Measurements from ENCODE around the gene AFAP1L2. TPM values are rescaled to one million over a fixed set of nuclear protein-coding genes. Genes with fewer than 3 reads are reported as not detected.
A peak's percentile ranks its signal among the peaks of the same experiment; 100 is the strongest.

AFAP1L2 gene
- total RNA-seq, 1 experiment from 2014 or later: 18.1 TPM

- DNase-seq (ENCODE audit: low spot score): no peak
These were observed 12.7 kb downstream of the AFAP1L2 start for GRCh38 chr10:114391599-114391998.

- DNase-seq (ENCODE audit: low spot score): peak; percentile 41
These were observed 14.9 kb downstream of the AFAP1L2 start for GRCh38 chr10:114389426-114389825.

- DNase-seq (ENCODE audit: low spot score): no peak
These were observed 16.0 kb downstream of the AFAP1L2 start for GRCh38 chr10:114388275-114388674.

GRCh38 chr10:114387784-114388183 is 16.5 kb downstream of the AFAP1L2 start:
- DNase-seq (ENCODE audit: low spot score): no peak

GRCh38 chr10:114386452-114386851 is 17.9 kb downstream of the AFAP1L2 start:
- no peak for DNase-seq (ENCODE audit: low spot score)

- no peak for DNase-seq (ENCODE audit: low spot score)
These were observed 18.7 kb downstream of the AFAP1L2 start for GRCh38 chr10:114385557-114385956.

GRCh38 chr10:114384601-114385000 is 19.7 kb downstream of the AFAP1L2 start:
- DNase-seq (ENCODE audit: low spot score): no peak

GRCh38 chr10:114384181-114384580 is 20.1 kb downstream of the AFAP1L2 start:
- no peak for DNase-seq (ENCODE audit: low spot score)

- DNase-seq (ENCODE audit: low spot score): no peak
These were observed 23.5 kb downstream of the AFAP1L2 start for GRCh38 chr10:114380797-114381196.

- DNase-seq (ENCODE audit: low spot score): peak; percentile 16
These were observed 24.2 kb downstream of the AFAP1L2 start for GRCh38 chr10:114380060-114380459.

GRCh38 chr10:114379631-114380041 is 24.7 kb downstream of the AFAP1L2 start:
- DNase-seq (ENCODE audit: low spot score): no peak

- no peak for DNase-seq (ENCODE audit: low spot score)
These were observed 27.8 kb downstream of the AFAP1L2 start for GRCh38 chr10:114376523-114376922.

- peak; percentile 43 for DNase-seq (ENCODE audit: low spot score)
These were observed 29.3 kb downstream of the AFAP1L2 start for GRCh38 chr10:114375047-114375446.

- no peak for DNase-seq (ENCODE audit: low spot score)
These were observed 30.1 kb downstream of the AFAP1L2 start for GRCh38 chr10:114374053-114374791.

GRCh38 chr10:114373631-114374030 is 30.7 kb downstream of the AFAP1L2 start:
- no peak for DNase-seq (ENCODE audit: low spot score)

GRCh38 chr10:114372995-114373394 is 31.3 kb downstream of the AFAP1L2 start:
- DNase-seq (ENCODE audit: low spot score): no peak

- DNase-seq (ENCODE audit: low spot score): no peak
These were observed 32.1 kb downstream of the AFAP1L2 start for GRCh38 chr10:114372179-114372578.

GRCh38 chr10:114370966-114371365 is 33.3 kb downstream of the AFAP1L2 start:
- no peak for DNase-seq (ENCODE audit: low spot score)

GRCh38 chr10:114370199-114370598 is 34.1 kb downstream of the AFAP1L2 start:
- DNase-seq (ENCODE audit: low spot score): no peak

GRCh38 chr10:114368057-114368391 is 36.3 kb downstream of the AFAP1L2 start:
- DNase-seq (ENCODE audit: low spot score): no peak

GRCh38 chr10:114367351-114368056 is 36.8 kb downstream of the AFAP1L2 start:
- DNase-seq (ENCODE audit: low spot score): peak; percentile 31

- no peak for DNase-seq (ENCODE audit: low spot score)
These were observed 39.6 kb downstream of the AFAP1L2 start for GRCh38 chr10:114364726-114365125.

GRCh38 chr10:114363745-114364454 is 40.4 kb downstream of the AFAP1L2 start:
- DNase-seq (ENCODE audit: low spot score): no peak
